Cardiac septum (tissue), 1 donor: ENCODE data around the gene CCDC18. TPM values are rescaled to one million over a fixed set of nuclear protein-coding genes. Genes with fewer than 3 reads are reported as not detected.
"Not testable (repeated sequence)": the region's sequence is repeated elsewhere in the genome, so short reads cannot be mapped to it uniquely, and the experiment has no call there.

Source experiments
- DNase-seq: peaks from one replicate; pipeline ENCODE4 v3.0.0-alpha.2; 2020; ENCODE audit warnings: low spot score
- intact Hi-C: fragments of 100-400 bp; cut with DNase I; formaldehyde crosslinking; loops from one replicate; pipeline ENCODE4 v1.14.0; 2022
- total RNA-seq: library from RNA; stranded (reverse); fragmentation: NEBNext Ultra II Directional; extraction: Animal tissue kit (Norgen Biotek cat#: 25700); gene quantifications from one replicate; pipeline ENCODE4 v1.2.1, GENCODE V29; 2021
- donor health status: DM: no; HTN: no; CAD: no.

Gene CCDC18
- total RNA-seq, 1 donor from 2014 or later = 2.3 TPM

DNA sequence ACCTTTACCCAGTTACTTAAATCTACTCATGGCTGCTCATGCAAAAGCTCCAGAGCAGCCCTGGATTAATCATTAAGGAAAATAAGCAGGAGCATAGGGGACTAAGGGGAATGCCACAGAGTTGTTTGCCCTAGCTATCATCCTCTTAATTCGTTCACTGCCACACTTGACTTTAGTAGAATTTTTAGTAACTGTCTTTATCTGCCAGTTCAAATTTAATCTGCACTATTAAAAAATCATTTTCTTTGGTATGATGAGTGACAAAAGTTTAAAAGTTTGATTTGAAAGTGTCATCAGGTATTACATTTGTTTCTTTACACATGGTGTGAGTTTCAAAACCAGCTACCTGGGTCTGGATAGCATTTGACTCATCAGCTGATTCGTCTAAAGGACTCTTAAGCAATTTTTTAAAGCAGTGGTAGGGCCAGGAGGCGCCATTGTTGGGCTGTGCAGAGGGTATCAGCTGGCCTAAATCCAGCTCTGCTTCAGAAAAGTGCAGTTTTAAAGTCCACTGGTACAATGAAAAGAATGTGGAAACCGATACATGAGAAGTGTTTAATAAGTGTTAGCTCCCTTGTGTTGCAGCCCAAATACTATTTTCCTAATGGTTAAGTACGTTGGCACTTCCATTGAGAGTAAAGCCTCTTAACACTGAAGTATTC, 95.2 kb downstream of the CCDC18 start:
- no peak for DNase-seq
- intact Hi-C loops = no loop called here

DNA sequence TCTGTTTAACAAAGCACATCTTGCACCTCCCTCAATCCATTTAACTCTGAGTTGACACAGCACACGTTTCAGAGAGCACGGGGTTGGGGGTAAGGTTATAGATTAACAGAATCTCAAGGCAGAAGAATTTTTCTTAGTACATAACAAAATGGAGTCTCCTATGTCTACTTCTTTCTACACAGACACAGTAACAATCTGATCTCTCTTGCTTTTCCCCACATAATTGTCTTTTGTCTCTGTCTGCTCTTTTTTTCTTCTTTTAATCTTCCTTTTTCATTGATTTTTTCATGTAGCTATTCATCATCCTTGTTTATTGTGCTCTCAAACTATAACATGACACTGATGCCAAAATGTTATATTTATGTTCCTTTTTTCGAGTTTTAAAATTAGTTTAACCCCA, 97.0 kb downstream of the CCDC18 start:
- intact Hi-C loops, DNase-seq: not testable (repeated sequence)

DNA sequence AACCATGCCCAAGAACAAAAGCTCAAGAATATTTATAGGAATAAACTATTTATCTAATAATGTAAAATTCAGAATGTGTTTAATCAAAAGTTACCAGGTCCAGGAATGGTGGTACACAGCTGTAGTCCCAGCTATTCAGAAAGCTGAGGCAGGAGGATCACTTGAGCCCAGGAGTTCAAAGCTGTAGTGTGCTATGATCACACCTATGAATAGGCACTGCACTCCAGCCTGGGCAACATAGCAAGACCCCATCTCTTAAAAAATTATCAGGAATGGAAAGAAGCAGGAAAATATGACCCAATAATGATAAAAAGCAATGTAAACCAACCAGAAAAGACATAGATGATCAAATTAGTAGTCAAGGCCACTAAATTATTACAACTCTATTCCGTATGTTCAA, 103.0 kb downstream of the CCDC18 start:
- DNase-seq = no peak
- intact Hi-C loops = no loop called here

- intact Hi-C loops = no loop called here
- DNase-seq = no peak
These were observed 108.0 kb downstream of the CCDC18 start for GRCh38 chr1:93288558-93288957.

DNA sequence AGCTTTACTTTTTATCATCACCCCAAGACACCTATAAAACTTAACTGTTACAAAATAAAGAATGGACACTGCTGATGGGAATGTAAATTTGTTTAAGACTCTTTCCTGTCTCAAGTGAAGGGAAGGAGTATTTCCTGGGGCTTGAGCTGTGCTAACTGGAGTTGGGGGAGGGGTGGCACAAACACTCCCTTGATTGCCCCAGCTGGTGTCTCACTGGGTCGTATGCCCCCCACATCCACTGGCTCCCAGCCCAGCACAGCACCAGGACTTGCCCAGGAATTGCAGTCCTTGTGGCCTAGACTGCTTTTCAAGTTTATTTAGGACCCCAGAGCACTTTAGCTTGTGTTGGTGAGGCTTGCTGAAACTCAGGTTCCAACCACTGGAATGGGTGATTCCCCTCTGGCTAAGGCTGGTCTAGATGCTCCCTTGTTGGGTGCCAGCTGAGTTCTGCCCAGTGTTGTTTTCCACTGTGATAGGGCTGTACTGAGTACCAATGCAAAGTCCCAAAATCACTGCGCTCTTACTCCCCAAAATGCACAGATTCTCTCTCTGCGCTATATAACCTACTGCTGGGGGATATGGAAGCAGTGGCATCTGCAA, 116.1 kb downstream of the CCDC18 start:
- DNase-seq = no peak
- intact Hi-C loops = no loop called here

- intact Hi-C loops = loop anchor here (10.0 kb wide), 2 partner anchors 324 to 544 kb away; no protein-coding TSS in a partner anchor
- no peak for DNase-seq
These were observed 120.6 kb downstream of the CCDC18 start for GRCh38 chr1:93301131-93301530.

DNA sequence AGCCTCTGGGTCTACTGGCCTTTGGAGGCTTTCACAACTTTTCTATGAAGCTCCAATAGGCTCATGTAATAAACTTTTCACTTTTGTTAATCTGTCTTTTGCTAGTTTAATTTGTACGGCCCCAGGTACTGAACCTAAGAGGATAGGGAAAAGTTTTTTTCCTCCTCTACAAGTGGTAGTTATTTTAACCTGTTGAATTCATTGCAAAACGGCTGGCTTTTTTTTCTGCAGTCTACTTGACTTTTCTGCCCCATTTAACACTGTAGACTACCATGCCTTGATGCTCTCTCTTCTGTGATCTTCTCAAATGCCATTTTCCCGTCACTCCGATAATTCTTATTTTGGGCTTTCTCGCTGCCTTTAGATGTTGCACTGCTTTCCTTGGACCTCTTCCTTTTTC, 121.6 kb downstream of the CCDC18 start:
- intact Hi-C loops = loop anchor here (10.0 kb wide), 2 partner anchors 323 to 543 kb away; no protein-coding TSS in a partner anchor
- DNase-seq = no peak

DNA sequence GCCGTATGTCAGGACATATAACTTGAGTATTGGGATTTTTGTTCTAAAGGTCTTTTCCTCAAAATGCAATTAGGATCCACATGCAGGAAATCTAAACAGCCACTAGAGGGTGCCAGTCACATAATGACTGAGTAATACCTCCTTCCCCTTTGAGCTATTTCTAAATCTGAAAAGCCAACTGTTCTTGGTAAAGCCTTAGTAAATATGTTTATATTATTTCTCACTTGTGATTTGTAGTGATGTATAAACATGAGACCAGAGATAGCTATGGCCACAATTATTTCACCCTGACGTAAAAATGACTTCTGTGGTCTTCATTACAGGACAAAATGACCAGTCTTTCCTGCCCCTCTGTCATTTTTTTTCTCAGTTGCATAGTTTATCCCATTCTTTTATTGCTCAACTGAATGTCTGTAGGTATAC, 124.2 kb downstream of the CCDC18 start:
- intact Hi-C loops = loop anchor here (5.0 to 10.0 kb wide), 3 partner anchors 128 to 540 kb away; no protein-coding TSS in a partner anchor
- no peak for DNase-seq

GRCh38 chr1:93306920-93307319, 126.4 kb downstream of the CCDC18 start:
- DNase-seq = no peak
- intact Hi-C loops = loop anchor here (5.0 to 10.0 kb wide), 3 partner anchors 125 to 538 kb away; no protein-coding TSS in a partner anchor

- intact Hi-C loops = no loop called here
- DNase-seq = no peak
These were observed 132.5 kb downstream of the CCDC18 start for GRCh38 chr1:93313026-93313425.

GRCh38 chr1:93317207-93317606, 136.7 kb downstream of the CCDC18 start:
- intact Hi-C loops = no loop called here
- DNase-seq = no peak

GRCh38 chr1:93317943-93318342, 137.4 kb downstream of the CCDC18 start:
- DNase-seq = no peak
- intact Hi-C loops = no loop called here

- intact Hi-C loops = no loop called here
- no peak for DNase-seq
These were observed 141.2 kb downstream of the CCDC18 start for GRCh38 chr1:93321720-93322119.

DNA sequence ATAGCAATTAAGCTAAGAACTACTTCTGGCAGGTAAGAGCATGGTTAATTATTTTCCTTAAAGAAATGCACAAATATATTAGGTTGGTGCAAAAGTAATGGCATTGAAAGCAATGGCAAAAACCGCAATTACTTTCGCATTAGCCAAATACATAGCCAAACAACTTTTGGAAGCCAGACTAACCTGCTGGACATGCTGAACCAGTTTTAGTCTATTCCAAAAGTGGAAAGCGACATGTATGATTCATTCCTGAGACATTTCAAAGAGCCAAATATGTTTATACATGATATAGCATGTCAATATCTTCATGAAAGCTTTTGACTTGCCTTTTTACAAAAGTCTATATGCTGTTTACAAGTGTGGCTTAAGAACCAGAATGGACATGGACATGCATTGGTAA, 141.8 kb downstream of the CCDC18 start:
- intact Hi-C loops = no loop called here
- DNase-seq = no peak

DNA sequence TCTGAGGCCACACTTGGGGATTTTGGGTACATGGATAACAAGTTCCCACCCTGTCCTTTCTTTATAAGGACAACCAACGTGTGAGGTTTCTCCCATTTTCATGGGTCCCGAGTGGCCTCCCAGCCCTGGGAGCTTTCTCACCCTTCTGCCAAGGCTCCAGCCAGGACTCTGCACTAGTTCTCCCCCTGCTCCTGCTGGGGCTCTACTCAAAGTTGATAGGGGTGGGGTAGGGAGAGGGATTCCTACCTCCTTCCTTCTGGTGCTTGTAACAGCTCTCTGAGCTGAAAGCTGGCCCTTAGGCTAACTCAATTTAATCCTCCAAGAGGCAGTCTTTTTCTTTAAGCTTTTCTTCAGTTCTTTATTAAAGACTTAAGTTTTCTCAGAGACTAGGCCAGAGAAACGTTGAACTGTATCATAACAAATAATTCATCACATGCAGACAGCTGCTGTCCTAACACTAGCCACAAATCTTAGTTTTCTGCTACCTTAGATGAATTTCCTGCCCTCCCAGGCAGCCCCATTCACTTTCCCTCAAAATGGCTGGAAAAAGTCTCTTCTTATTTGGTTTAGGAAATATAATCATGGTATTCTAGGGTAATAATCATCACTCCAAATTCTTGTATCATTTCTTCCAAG, 142.8 kb downstream of the CCDC18 start:
- intact Hi-C loops = no loop called here
- DNase-seq = no peak

DNA sequence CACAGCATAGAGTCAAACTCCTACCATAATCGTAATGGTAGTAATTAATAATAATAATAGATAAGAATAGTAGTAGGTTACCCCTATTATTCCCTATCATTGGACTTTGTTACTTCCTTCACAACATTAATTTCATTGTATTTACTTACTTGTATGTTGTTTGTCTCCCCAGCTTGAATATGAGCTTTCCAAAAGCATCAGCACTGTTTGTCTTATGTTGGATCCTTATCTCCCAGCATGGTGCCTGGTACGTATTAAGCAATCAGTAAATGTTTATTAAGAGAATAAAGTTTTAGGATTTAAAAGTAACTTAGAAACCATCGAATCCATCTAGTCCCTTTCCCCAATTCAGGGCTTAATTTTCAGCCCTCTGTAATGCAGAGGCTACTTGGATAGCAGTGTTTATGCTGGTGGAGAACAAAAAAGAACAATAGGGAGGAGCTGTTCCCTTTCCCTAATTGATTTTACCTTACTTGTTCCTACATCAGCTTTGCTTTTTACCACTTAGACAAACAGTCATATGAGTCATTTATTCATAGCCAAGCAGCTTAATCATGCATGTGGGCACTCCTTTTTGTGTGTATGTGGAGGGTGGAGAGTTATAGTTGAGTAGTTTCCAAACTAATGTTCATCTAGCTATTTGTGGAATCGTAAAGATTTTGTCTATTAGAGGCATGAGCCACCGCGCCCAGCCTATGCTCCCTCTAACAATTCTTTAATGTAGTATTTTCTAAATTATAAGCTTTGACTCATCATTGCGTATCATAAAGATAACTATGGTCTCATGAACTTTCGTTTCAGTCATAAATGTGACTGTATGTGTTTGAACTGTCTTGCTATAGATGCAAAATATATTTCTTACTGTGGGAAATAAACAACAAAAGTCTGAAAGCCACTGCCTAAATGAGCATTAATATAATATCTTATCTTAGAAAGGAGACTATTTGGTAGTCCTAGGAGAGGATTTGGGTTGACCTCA, 144.3 kb downstream of the CCDC18 start:
- intact Hi-C loops = no loop called here
- no peak for DNase-seq
